ENCODE results near the gene AGTPBP1.

The AGTPBP1 gene

DNA sequence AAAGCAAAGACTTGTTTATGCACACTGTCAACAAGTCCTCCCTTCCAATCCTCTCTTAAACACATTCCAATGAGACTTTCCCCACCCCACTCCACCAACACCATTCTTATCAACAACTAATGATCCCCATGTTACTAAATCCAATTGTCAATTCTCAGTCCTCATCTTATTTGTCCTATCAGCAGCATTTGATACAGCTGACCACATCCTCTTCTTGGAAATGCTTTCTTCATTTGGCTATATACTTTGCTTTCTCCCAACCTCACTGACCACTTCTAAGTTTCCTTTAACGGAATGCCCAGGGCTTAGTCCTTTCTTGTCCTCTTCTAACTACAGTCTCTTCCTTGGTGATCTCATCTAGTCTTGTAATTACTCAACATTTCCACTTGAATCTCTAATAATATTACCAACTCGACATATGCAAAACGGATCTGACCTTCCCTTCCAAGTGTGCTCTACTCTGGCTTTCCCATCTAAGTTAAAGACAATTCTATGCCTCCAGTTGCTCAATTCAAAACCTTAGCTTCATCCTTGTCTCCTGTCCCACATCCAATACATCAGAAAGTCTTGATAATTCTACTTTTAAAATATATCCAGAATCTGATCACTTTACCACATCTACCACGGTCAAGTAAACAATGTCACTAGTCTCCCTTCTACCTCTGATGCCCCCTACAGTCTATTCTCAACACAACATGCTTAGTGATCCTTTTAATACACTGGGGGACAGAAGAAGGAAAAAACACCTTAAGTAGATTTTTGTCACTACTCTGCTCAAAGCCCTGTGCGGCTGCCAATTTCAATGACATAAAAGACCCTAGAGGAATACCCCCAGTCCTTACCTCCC is 25.5 kb downstream of the AGTPBP1 start:
- no peak for DNase-seq

DNA sequence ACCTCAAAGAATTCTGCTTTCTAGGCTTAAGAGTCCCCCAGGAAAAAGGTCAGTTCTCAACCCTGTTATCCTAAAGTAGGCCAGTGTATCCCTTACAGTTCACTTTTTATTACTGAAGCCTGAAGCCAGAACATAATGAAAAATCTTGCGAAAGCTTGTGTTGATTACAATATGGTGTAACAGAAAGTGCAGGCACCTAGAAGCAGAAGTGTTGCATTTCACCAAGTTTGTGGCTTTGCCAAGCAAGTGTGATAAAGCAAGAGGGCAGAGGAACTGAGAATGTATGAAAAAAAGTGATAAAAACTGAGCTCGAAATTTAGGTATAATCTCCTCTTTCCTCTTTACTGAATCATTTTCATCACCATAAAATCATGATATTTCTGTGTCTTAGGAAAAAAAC is 26.2 kb downstream of the AGTPBP1 start:
- no peak for DNase-seq

DNA sequence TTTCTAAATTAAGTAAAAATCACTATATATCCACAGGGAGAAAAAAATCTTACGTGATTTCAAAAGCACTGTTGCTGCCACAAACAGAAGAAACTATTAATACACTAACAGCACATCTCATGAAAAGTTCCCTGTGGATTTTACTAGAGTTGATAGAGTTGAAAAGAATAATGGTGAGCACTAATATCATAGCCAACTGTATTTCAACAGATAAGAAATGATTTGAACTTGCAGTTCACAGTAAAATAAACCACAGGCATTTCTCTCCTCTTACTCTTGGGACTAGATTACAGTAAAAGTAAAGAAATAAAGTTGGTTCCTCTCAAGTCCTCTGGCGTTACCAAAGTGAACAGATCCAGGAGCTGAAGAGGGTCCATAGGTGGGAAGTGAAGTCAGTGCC is 27.9 kb downstream of the AGTPBP1 start:
- DNase-seq, result no peak

DNA sequence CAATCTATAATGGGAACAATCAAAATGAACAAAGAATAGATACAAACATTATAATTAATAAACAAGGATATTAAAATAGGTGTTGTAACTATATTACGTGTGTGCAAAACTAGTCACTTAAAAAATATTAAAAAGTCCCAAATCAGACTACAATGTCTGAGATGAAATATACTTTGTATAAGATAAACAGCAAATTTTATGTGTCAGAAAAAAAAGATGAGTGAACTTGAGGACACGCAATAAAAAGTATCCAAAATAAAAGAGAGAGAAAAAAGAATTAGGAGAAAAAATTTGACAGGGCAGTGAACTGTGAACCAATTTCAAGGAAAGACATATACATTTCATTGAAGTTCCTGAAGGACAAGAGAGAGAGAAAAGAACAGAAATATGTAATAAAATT is 37.0 kb downstream of the AGTPBP1 start:
- DNase-seq, result no peak

DNA sequence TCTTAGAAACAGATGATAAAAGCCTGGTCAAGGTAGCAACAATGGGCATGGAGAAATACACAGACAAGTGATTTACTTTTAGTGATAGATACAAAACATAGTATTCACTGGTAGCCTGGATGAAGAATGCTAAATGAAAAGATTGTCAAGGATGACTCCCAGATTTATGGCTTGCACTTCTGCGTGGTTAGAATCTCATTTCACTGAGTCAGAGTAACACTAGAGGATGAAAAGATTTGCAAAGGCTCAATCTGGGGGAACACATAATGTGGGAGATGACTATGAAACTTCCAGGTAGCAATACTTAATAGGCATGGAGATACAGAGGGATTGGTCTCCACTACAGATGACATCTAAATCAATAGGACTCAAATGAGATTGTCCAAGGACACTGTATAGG is 38.4 kb downstream of the AGTPBP1 start:
- DNase-seq, result no peak

DNA sequence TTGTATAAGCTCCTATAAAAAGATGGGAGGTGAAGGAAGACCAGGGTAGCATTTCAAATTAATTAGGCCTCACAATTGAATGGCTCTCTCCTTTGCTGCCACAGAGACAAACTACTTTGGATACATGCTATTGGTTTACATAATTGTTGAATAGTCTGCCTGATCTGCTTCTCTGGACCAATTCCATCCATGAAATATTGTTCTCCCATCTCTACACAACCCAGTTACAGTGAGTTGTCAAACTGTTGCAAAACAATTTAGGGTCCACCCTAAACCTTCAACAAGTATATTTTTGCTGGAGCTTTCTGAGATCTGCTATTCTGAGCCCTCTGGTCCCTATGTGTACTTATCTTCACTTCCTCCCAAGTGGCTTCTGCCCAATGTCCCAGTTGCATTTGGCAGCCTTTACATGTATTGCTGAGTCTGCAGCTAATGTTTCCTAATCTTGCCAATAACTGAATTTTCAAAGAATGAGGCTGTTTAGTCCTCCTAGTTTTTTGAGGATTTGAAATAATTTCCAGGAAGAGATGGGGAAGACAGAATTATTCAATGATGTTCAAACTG is 38.9 kb downstream of the AGTPBP1 start:
- no peak for DNase-seq

DNA sequence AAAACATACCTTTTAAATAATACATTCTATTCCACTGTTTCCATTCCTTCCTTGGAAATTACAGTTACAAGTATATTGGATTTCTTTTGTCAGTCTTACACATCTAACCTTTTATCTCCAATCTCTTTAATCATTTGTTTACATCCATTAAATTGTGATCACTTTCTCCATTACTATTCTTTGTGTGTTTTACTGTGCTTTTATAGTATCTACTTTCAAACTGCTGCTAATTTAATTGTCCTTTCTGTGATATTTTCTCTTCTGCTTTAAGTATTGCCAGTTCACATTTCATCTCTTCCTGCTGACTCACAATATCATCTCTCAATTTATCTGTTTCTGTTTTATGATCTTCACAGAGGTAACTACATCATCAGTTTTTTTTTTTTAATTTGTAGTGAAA is 39.6 kb downstream of the AGTPBP1 start:
- no peak for DNase-seq

DNA sequence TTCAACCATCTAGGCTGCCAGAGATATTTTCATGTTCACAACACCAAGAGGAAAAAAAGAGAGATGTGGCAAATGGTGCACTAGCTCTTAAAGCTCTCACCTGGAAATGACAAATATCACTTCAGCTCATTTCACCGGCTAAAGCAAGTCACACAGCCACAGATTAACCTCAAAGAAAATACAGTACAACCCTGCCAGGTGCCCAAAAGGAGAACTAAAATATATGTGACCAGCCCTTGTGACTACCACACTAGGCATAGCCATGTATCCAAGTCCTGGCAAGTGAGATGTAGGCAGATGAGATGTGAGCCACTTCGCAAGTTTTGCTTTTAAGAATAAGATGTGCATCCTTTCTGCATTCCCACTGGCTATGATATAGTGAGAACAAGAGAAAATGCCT is 41.4 kb downstream of the AGTPBP1 start:
- no peak for DNase-seq

DNA sequence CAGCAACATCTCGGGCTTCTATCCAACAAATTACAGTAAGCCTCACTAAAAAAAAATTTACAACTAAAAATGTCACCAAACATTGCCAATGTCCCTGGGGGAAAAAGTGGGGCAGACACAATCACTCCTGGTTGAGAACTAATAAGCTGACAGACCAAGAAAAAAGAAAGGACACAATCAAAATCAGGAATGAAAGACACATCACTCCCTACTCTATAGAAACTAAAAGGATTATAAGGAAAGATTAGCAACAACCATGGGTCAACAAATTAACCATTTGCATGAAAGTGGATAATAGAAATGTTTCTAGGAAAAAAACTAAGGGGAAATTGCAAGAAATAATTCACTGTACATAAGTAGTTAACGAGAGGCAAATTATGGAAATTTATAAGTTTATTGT is 53.4 kb downstream of the AGTPBP1 start:
- DNase-seq, result no peak

DNA sequence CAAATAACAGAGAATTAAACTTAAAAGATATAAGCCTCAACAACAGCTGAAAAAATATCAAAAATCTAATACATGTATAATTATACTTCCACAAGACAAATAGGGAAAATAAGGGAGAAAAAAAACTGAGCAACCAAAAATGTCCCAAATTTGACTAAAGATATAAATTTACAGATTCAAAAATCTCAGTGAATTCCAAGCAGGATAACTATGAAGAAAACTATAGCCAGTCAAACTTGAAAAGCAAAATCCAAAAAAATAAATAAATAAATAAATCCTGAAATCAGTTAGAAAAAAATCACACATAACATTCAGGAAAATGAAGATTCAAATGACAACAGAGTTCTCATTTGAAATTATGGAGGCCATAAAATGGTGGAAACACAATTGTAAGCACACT is 56.7 kb downstream of the AGTPBP1 start:
- DNase-seq, result no peak

DNA sequence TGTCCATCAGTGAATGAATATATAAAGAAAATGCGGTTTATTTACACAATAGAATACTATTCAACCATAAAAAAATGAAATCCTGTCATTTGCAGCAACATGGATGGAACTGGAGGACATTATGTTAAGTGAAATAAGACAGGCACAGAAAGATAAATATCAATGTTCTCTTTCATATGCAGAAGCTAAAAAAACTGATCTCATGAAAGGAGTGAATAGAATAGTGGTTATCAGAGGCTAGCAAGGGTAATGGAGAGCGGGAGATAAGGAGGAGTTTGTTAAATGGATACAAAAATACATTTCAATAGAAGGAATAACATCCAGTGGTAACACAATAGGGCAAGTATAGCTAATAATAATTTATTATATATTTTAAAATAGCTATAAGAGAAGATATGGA is 65.0 kb downstream of the AGTPBP1 start:
- no peak for DNase-seq

DNA sequence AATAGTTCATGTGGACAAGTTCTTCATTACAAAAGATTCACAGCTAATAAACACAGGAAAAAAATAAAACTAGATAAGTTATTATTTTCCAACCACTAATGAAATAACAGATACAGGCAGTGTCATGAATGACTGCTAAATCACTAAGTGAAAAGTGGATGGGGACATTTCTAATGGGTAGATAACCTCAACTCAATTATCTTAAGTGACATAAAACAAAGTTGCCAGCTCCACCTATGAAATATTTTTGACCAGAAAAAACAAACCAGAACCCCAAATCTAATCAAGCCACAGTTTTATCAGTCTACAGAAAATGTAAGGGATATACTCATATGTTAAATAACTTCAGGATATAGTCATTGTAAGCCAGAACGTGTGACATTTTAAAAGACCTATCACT is 74.4 kb downstream of the AGTPBP1 start:
- DNase-seq, result no peak

DNA sequence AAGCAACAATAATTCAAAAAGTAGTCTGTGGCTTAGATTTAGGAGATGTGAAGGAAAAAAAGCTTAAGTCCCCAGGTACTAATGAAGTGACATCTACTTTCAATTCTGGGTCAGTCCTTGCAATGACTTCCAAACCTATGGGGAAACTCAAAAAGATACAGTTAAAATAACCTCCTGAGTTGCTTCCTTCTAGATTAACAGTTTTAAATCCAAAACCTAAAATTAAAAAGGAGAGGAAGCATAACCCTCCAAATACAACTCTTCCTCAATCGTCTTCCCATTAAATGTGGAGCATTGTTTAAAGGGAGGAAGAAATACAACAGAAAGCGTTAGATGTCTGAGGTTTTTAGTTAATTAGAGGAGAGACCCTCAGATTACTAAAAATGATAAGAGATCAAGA is 75.7 kb downstream of the AGTPBP1 start:
- no peak for DNase-seq

DNA sequence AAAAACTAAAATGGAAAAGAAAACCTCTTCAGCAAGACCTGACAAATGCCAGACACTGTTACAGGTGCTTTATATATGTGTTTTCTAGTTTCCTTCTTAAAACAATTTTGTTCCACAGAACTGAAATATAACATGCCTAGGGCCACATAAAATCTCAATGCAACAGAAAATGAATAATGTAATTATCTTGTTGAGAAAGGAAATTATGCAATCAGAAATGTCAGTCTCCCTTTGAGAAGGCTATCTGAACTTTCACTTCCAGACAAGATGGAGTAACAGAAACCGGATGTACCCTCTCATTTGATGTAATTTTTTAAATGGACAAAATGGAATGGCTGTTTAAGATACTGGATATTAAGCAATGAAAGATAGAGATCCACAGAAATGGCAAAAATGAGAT is 79.2 kb downstream of the AGTPBP1 start:
- DNase-seq, result no peak

DNA sequence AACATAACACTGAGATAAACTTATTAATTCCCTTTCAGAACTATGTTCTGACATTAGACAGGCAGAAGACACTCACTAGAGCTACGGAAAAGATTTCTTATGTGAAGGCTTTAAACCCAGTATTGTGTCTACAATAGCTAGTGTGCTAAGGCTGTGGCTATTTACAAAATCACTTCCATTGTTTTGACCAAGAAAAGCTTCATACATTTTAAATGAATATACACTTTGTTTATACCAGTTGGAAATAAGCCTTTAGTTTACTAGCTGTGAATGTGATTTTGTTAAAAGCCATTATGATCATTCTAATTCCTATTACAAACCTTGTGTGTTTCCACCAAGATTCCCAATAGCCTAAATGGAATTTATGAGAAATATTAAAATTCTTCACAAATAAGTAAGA is 83.0 kb downstream of the AGTPBP1 start:
- DNase-seq, result no peak

DNA sequence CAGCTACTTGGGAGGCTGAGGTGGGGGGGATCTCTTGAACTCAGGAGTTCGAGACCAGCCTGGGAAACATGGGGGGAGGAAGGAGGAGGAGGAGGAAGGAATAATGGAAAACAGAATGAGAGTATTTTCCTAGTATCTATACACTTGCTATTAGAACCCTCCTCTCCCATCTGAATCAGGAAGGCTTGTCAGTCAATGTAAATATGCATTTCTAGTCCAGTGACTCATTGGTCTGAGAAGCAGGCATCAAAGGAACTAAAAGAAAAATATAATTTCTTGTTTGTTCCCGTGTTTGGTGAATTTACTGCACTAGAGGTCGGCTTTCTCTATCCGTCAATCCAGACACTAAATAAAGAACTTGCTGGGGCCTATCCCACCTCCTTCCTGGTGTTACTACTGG is 88.6 kb downstream of the AGTPBP1 start:
- no peak for DNase-seq

DNA sequence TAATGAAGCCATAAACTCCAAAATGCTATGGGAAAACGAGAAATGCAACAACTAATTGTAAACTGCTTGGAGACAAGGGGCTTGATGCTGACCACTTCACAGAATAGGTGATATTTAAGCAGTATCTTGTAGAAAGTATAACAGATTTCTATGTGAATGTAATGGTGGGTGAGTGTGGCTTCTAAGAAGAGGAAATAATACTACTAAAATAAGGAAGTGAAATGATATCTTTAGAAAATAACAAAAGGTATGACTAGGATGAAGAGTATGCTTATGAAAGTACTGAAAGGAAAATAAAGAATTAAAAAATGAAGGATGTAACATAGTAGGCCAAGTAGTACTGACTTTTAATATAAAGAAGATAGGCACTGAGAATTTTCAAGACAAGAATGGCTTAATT is 94.2 kb downstream of the AGTPBP1 start:
- no peak for DNase-seq

DNA sequence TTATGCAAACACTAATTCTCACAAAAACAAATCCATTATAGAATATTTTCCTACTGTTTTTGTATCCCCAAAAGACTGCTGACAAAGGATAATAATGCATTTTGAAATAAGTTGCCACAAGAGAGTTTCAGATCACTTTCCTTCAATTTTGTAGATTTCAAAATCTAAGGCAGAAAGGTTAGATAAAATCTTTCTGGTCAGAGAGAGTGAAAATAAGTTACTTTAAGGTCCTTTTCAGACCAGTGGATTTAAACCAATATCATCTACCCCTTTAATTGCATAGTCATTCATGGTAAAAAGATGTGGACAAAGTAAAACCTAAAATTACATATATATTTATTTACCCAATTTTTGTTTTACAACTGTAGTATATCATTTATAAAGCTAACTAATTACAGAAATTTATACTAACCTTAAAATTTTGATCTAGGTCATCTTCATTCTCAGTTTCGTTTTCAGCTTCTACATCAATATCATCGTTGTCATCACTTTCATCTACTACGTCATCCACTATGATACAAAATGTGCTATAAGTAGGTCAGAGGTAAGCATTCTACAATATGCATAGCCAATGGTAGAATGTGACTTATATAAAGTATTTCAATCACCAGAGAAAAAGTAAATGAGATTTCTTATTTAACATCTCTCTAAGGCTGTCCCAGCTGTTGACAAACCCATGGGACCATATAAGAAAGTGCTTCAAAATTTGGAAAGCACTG is 95.7 kb downstream of the AGTPBP1 start:
- no peak for DNase-seq

DNA sequence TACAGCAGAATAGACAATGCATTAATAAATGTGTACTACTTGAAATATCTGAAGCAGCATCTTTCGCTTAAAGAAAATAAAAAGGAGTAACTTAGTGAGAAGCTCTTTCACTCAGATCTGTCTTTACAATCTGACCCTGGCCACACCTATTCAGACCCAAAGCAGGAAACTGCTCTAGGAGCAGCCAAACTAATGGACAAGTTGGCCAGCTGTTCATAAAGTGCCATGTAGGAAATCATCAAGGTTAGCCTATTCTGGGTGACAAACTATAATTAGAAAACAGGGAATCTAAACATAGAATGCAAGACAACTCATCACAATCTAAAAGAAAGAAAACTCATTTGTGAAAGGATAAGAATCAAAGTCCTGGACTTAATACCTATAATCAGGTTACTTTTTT is 101.3 kb downstream of the AGTPBP1 start:
- DNase-seq, result no peak

DNA sequence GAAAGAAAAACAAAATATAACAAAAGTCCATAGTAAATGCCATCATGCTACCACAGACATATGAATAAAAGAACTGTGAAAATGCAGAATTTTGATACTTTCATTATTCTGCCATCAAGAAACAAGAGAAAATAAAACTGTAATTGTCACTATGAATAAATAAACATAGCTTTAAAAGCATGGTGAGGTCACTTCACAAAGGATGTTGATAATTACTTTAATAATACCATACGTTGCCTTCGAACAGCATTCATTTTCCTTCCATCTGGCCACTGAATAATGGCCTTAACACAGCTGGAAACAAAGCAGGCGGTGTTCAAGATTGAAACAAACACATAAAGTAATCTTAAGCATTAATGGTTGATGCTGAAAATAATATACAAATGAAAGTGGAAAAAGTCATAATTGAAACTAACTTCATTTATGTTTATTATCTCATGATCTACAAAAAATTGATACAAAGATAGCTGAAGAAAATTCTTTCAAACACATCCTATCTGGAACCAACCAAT is 102.0 kb downstream of the AGTPBP1 start:
- no peak for DNase-seq

DNA sequence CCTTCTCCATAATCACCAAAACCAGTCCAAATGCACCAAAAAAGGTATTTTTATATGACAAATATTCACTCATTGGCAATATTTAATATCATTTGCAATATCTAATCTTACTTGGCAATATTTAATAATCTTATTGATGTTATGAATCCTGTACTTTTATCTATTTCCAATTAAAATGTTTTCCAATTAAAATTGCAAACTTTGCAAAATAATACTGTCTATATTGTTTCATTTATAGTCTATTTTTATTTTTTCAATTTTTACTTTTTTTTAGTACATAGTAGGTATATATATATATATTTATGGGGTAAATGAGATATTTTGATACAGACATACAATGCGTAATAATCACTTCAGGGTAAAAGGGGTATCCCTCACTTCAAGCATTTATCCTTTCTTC is 109.9 kb downstream of the AGTPBP1 start:
- no peak for DNase-seq

DNA sequence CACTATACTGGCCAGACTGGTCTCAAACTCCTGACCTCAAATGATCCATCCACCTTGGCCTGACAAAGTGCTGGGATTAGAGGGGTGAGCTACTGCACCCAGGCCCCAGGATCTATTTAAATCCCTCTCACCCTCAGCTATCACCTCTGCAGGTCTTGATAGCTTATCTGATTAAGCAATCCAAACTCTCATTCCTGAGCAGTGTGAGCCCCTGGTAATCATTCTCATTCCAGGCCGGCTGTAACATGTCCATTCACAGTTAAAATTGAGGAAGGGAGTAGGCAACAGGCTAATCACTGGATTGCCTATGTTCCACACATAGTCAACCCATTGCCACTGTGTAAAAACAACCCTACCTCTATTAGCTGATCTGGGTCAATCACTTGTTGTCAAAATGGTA is 111.1 kb downstream of the AGTPBP1 start:
- no peak for DNase-seq

DNA sequence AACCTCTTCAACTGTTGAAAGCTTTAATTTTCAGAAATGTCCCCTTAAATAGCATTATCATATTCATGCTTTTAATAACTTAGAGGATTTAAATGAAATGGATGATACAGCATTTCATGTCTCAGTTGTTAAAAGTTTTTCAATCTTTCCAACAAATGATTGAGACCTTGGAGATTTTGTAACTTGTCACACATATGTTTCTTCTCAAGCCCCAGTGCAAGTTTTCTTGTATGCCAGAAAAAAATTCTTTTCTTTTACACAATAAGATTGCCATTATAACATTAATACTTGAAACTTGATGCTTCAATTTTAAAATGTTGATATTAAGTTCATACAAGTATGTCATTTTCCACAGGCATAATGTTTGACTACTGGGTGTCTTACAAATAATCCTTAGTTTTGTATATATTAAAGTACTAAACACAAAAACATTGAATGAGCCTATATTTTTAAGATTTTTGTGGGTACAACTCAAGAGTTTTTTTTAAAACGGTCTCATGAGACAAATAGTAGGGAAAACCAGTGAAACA is 124.5 kb downstream of the AGTPBP1 start:
- DNase-seq, result no peak

DNA sequence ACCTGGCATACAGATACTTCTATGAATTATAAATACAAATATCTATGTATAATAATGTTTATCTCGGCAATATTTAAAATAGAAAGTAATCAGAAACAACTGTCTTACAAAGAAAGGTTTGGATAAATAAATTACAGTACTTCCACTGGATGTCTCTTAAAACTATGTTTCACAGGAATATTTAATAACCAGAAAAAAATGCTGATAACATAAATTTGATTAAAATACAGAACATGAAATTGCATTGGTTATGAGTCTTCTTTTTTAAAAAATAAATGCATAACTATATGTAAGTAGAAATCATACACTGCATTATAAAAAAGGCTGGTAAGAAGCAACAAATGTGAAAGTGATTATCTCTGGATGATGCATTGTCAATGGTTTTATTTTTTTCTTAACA is 126.0 kb downstream of the AGTPBP1 start:
- DNase-seq, result no peak

Data from activated effector memory CD4-positive, alpha-beta T cell treated with Interleukin-2 at 50 U/mL for 16 hours (primary cell).